Liver (tissue), 3 donors: ENCODE results near the gene SLC6A11.

Experiments
- JUND ChIP-seq, 2 donors: IDR thresholded peaks; 2 replicates each; pipeline ENCODE4 v1.6.1; 2016; ENCODE audit warnings: antibody characterized with exemption in 2 of 2
- SP1 ChIP-seq: IDR thresholded peaks from 2 replicates; pipeline ENCODE4 v1.6.1; 2018; ENCODE audit warnings: antibody characterized with exemption, mild to moderate bottlenecking
- TF ChIP-seq, protein P1 (sequence below): fragments of 150-350 bp; IDR thresholded peaks from 2 replicates; pipeline ENCODE4 v1.5.1; 2017; ENCODE audit warnings: improper control_type of control experiment, low read depth, low read length; ENCODE audit not compliant: missing input control
- donor health status: healthy.
- donor health status: healthy.

GRCh38 chr3:10846657-10846975 lies 30.6 kb downstream of the SLC6A11 start:
- TF ChIP-seq, protein P1, sequence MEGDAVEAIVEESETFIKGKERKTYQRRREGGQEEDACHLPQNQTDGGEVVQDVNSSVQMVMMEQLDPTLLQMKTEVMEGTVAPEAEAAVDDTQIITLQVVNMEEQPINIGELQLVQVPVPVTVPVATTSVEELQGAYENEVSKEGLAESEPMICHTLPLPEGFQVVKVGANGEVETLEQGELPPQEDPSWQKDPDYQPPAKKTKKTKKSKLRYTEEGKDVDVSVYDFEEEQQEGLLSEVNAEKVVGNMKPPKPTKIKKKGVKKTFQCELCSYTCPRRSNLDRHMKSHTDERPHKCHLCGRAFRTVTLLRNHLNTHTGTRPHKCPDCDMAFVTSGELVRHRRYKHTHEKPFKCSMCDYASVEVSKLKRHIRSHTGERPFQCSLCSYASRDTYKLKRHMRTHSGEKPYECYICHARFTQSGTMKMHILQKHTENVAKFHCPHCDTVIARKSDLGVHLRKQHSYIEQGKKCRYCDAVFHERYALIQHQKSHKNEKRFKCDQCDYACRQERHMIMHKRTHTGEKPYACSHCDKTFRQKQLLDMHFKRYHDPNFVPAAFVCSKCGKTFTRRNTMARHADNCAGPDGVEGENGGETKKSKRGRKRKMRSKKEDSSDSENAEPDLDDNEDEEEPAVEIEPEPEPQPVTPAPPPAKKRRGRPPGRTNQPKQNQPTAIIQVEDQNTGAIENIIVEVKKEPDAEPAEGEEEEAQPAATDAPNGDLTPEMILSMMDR = no peak
- TF ChIP-seq SP1 (no peak), JUND (IDR thresholded peaks at IDR 0.05) (no peak)
